GM19438 (cell line): ENCODE data around the gene SKA3.

Experiments used
- ATAC-seq: cut with Tn5 transposase; IDR thresholded peaks from one replicate; pipeline ENCODE4 v1.9.1; 2021; ENCODE audit warnings: low read depth; ENCODE audit not compliant: unreplicated experiment

SKA3 gene

GRCh38 chr13:21118180-21118579, 58.2 kb downstream of the SKA3 start:
- no peak for ATAC-seq

- no peak for ATAC-seq
Measured at GRCh38 chr13:21117104-21117809, 59.1 kb downstream of the SKA3 start.

GRCh38 chr13:21116141-21116540, 60.2 kb downstream of the SKA3 start:
- no peak for ATAC-seq

GRCh38 chr13:21115231-21115630, 61.1 kb downstream of the SKA3 start:
- ATAC-seq, result no peak

- ATAC-seq, result no peak
Measured at GRCh38 chr13:21111546-21111945, 64.8 kb downstream of the SKA3 start.

GRCh38 chr13:21109168-21109567, 67.2 kb downstream of the SKA3 start:
- no peak for ATAC-seq

- ATAC-seq, result no peak
Measured at GRCh38 chr13:21106089-21106488, 70.3 kb downstream of the SKA3 start.

GRCh38 chr13:21104199-21105019, 71.9 kb downstream of the SKA3 start:
- ATAC-seq, result no peak
